Calu3 (cell line): ENCODE results near the gene LYPD6B. TPM values are rescaled to one million over a fixed set of nuclear protein-coding genes. Genes with fewer than 3 reads are reported as not detected.

Source experiments
- BruUV-seq: library from RNA; stranded (reverse); fragments of 400-500 nt; replicated peaks from 2 replicates; lab custom pipeline; 2021; lab: Mats Ljungman, UMichigan
- CTCF ChIA-PET: fragments of 300-600 bp; sonication (Branson Sonifier 250); formaldehyde crosslinking; loops from one replicate; lab custom pipeline; 2022; ENCODE audit warnings: antibody characterized with exemption; lab: Charles Lee
- DNase-seq: peaks from one replicate; pipeline ENCODE4 v3.0.0; 2022
- H3K27ac Mint-ChIP-seq: one replicate; pipeline ENCODE4 v1.8.0; 2022; ENCODE audit warnings: mixed read lengths; ENCODE audit not compliant: unreplicated experiment
- H3K27me3 Mint-ChIP-seq: one replicate; pipeline ENCODE4 v1.8.0; 2022; ENCODE audit warnings: mixed read lengths; ENCODE audit not compliant: unreplicated experiment
- H3K36me3 Mint-ChIP-seq: one replicate; pipeline ENCODE4 v1.8.0; 2022; ENCODE audit warnings: mild to moderate bottlenecking, moderate library complexity, mixed read lengths; ENCODE audit not compliant: insufficient read depth, unreplicated experiment
- H3K4me1 Mint-ChIP-seq: one replicate; pipeline ENCODE4 v1.8.0; 2022; ENCODE audit warnings: mild to moderate bottlenecking, low read depth, mixed read lengths; ENCODE audit not compliant: unreplicated experiment
- H3K4me3 Mint-ChIP-seq: one replicate; pipeline ENCODE4 v1.8.0; 2022; ENCODE audit warnings: mild to moderate bottlenecking, low read depth, moderate library complexity, mixed read lengths; ENCODE audit not compliant: unreplicated experiment
- H3K9me3 Mint-ChIP-seq: one replicate; pipeline ENCODE4 v1.8.0; 2022; ENCODE audit warnings: low read depth, mixed read lengths; ENCODE audit not compliant: unreplicated experiment
- intact Hi-C: fragments of 100-400 bp; cut with micrococcal nuclease; formaldehyde crosslinking; loops from one replicate; pipeline ENCODE4 v1.10.0; 2022; ENCODE audit not compliant: unreplicated experiment
- total RNA-seq: library from RNA; stranded (reverse); gene quantifications from 2 replicates; pipeline ENCODE4 v1.2.3, GENCODE V29; 2022
- TF ChIP-seq, protein P1 (sequence below): fragments of 200-600 bp; IDR thresholded peaks from one replicate; pipeline ENCODE4 v1.8.0; 2022; ENCODE audit warnings: antibody characterized with exemption; ENCODE audit not compliant: unreplicated experiment

LYPD6B gene
- total RNA-seq, 1 experiment from 2014 or later: 0.87 TPM

DNA sequence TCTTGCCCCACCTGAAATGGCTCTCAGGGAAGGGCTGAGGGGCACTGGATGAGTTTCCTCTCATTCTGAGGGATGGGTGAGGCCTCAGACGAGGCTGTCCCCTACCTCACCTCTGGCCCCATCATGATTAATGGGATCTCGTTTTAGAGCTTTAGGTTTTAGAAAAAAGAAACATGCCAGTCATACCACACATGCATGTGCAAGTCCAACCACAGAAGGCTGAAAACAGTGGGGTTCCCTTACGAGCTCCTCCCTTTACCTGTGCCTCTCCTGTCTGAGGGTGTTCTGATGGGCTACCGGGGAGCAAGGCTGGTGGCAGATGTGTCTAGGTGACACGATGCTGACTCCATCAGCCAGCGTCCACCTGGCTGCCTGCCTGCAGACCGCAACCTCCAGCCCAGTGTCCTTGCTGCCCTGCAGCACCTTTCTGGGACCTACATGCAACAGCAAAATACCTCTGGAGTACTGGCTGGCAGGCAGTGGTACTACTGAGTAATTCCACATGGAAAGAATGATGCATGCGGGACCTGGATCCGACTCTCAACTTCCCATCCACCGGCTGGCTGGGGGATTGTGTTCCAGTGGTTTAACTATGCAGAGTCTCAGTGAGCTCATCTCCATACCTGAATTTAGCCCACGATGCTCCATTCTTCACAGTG is 9.1 kb upstream of the LYPD6B start:
- intact Hi-C loops: no loop called here
- no peak overlapping the region for H3K27ac Mint-ChIP-seq
- H3K27me3 Mint-ChIP-seq: peaks cover 12% of the 10 kb centered on the region
- H3K4me3 Mint-ChIP-seq: no peak overlapping the region
- H3K9me3 Mint-ChIP-seq: no peaks in the 10 kb centered on the region
- TF ChIP-seq, protein P1, sequence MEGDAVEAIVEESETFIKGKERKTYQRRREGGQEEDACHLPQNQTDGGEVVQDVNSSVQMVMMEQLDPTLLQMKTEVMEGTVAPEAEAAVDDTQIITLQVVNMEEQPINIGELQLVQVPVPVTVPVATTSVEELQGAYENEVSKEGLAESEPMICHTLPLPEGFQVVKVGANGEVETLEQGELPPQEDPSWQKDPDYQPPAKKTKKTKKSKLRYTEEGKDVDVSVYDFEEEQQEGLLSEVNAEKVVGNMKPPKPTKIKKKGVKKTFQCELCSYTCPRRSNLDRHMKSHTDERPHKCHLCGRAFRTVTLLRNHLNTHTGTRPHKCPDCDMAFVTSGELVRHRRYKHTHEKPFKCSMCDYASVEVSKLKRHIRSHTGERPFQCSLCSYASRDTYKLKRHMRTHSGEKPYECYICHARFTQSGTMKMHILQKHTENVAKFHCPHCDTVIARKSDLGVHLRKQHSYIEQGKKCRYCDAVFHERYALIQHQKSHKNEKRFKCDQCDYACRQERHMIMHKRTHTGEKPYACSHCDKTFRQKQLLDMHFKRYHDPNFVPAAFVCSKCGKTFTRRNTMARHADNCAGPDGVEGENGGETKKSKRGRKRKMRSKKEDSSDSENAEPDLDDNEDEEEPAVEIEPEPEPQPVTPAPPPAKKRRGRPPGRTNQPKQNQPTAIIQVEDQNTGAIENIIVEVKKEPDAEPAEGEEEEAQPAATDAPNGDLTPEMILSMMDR: no peak
- DNase-seq: no peak
- CTCF ChIA-PET: no interaction called here
- BruUV-seq: no TSS peak
- H3K36me3 Mint-ChIP-seq: no peaks in the 10 kb centered on the region
- peaks cover 10% of the 10 kb centered on the region for H3K4me1 Mint-ChIP-seq

DNA sequence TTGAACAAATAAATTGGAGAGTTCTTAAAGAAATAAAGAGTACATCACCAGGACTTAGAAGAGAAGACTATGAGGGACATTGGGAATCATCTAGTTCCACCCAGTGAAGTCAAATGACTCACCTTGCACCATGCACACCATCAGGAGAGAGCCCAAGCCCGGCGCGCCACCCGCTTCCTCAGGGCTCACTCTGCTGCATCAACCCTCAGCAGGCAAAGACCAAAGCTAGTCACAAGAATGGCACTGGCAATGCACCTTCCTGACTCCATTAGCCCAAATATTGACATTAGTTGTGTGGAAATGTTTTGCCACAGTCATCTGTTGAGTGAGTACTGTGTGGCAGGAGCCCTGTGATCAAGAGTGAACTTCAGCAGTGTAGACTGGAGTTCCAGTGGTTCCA is 7.1 kb upstream of the LYPD6B start:
- Mint-ChIP-seq H3K4me3 (no peak overlapping the region), H3K27me3 (peaks cover 12% of the 10 kb centered on the region), H3K9me3 (no peaks in the 10 kb centered on the region), H3K27ac (no peak overlapping the region), H3K36me3 (no peaks in the 10 kb centered on the region), H3K4me1 (peaks cover 10% of the 10 kb centered on the region)
- CTCF ChIA-PET: no interaction called here
- intact Hi-C loops: no loop called here
- TF ChIP-seq, protein P1: no peak
- BruUV-seq: no TSS peak
- no peak for DNase-seq

DNA sequence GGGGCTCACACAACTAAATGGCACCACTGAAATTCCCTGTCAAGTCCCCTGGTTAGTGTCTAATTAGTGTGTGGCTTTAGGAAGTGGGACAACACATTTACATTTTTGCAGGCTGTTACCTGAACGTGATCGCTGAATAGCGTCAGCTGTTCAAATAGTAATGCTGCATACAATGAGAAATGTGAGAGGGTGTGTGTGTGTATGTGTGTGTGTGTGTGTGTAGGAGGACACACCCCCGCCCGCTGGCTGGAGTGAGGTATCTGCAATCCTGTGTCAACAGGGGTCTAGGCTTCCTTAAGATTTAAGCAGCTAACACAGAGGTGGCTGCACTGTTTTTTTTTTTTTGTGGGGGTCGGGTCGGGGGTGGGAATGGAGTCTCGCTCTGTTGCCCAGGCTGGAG is 4.8 kb upstream of the LYPD6B start:
- no peak for DNase-seq
- H3K27me3 Mint-ChIP-seq: peaks cover 12% of the 10 kb centered on the region
- CTCF ChIA-PET: no interaction called here
- BruUV-seq: no TSS peak
- TF ChIP-seq, protein P1: no peak
- no peak overlapping the region for H3K4me3 Mint-ChIP-seq
- H3K27ac Mint-ChIP-seq: no peak overlapping the region
- peaks cover 10% of the 10 kb centered on the region for H3K36me3 Mint-ChIP-seq
- intact Hi-C loops: no loop called here
- no peaks in the 10 kb centered on the region for H3K4me1 Mint-ChIP-seq
- no peaks in the 10 kb centered on the region for H3K9me3 Mint-ChIP-seq

DNA sequence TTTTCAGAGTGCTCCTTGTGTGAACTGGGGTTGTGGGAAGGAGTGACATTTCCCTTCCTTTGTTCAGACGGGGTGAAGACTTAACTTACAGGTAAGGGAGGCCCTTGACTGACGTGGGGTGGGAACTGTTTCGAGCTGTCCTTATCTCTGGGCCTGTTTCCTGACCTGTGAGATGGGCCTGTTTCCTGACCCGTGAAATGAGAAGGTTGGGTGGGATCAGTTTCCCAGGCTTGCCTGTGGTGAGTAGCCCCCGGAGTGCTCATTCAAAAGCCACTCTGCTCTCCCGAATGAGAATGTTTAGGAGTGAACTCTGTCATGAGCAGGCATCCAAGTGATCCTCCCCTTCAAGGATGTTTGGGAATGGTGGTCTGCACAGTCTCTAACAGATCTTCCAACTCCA is 4.1 kb upstream of the LYPD6B start:
- no peak for DNase-seq
- H3K27me3 Mint-ChIP-seq: peaks cover 12% of the 10 kb centered on the region
- H3K27ac Mint-ChIP-seq: no peak overlapping the region
- H3K4me1 Mint-ChIP-seq: no peaks in the 10 kb centered on the region
- no peaks in the 10 kb centered on the region for H3K9me3 Mint-ChIP-seq
- TF ChIP-seq, protein P1: no peak
- H3K36me3 Mint-ChIP-seq: peaks cover 11% of the 10 kb centered on the region
- intact Hi-C loops: no loop called here
- CTCF ChIA-PET: no interaction called here
- no TSS peak for BruUV-seq
- H3K4me3 Mint-ChIP-seq: no peak overlapping the region
